ENCODE measurements around the gene TTLL11.
"Not testable (repeated sequence)": the region's sequence is repeated elsewhere in the genome, so short reads cannot be mapped to it uniquely, and the experiment has no call there.

The TTLL11 gene

DNA sequence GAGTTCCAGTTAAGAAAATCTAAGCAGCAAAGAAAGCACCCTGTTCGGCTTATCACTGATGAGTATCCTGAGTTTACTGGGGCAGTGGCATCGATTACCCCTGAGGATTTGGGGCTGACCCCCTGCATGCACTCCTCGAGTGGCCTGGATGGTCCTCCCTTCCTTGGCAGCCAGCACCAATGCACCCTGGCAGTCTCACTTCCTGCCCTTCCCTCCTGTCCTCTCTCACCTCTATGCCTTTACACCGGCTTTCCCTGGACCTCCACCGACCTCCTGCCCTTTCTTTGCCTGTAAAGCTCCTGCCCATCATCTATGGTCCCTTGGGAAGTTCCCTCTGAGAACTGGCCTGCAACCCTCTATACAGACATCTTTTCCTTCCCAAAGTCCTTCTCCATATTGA lies 97.1 kb downstream of the TTLL11 start:
- DNase-seq: no peak

DNA sequence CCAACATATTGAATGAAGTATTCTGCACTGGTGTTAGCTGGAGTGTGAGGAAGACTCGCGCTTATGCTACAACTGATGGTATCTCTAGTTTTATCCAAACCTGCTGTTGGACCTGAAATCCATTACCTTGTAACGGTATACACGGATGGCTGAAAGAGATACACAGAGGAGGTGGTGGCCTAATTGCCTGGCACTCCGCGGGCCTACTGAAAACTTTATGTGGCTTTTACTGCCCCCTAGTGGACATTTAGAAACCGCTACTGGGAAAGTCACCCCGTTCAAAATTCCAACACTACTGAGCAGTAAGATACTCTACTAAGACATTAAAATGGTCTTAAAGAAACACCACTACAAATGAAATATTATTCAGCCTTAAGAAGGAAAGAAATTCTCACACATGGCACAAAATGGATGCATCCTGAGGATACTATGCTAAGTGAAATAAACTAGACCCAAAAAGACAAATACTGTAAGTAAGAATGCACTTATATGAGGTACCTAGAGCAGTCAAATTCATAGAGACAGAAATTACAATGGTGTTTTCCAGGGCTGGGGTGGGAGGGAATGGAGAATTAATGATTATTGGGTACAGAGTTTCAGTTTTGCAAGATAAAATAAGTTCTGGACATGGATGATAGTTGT lies 100.4 kb downstream of the TTLL11 start:
- DNase-seq: no peak

DNA sequence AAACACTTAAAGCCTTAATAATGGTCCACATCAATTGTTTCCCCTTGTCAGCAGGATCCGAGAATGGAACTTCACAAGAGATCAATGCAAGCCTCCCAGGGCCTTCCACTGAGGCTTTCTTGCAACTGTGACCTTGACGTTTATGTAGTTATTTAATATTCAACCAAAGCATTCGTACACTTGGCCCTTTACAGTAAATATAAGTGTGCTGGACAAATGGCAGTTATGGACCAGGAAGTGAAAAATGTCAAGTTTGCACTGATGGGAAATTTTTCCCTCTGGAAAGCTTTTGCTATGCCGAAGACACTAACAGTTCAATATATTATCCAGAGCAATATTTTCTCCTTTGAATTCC lies 101.8 kb downstream of the TTLL11 start:
- DNase-seq: no peak

DNA sequence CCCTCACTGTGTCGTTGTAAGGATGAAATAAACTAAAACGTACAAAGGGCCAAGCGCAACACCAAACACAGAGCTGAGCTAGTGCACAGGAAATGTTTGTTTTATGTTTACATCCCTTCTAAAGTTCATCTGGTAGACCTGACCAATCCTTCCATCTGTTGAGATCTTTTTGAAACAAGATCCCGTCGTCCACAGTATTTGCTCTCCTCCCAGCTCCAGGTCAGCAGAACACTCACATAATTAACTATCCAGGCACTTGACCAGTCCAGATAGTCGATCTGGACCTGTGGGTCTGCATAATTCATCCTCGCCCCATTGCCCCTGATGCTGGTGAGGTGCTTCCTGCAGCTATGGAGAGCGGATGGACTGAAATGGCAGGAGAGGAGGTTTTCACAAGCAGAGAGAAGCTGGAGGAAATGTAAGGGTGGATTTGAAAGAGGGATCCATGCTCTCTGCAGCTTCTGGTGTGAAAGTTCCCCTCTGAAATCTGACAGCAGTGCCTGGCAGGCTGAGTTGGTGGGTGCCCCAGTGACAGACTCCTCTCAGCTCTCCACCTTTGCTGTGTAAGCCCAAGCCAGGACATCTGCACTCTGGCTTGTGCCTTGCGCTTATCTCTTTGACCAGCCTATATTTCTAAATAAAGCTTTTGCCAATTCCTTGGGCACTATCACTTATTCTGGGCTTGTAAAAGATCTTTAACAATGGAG lies 102.4 kb downstream of the TTLL11 start:
- DNase-seq: no peak

DNA sequence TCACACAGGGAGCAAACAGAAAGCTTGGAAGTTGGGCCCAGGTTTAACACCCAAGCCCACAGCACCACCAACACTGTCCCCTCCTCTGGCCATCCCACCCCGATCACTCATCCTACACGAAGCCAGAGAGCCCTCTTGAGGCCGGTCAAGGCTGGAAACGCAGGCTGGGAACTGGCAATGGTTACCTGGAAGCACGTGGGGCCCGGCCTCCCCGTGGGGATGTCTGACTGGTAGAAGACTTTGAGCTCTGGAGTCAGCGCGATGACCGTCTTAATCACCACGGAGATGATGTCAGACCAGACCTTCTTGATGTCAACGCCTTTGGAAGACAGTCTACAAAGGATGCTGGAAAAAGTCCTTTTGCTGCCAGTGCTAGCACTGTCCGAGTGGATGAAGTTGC lies 104.1 kb downstream of the TTLL11 start:
- no peak for DNase-seq

DNA sequence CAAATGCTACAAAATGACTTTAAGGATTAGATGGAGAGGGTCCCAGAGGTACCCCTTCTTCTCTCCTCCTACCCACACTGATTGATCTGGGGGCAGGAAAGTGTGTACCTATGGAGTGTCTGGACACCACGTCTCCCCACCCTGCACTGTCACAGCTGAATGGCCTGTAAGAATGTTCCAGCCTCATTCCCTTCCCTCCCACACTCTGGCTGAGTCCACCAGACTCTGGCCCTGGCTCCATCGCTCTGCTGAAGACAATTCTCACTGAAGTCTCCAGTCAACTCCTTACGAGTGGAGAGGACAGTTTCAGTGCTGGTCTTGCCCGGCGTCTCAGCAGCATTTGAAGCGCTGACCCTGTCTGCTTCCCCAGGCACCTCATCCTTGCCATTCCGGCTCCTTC lies 105.8 kb downstream of the TTLL11 start:
- no peak for DNase-seq

DNA sequence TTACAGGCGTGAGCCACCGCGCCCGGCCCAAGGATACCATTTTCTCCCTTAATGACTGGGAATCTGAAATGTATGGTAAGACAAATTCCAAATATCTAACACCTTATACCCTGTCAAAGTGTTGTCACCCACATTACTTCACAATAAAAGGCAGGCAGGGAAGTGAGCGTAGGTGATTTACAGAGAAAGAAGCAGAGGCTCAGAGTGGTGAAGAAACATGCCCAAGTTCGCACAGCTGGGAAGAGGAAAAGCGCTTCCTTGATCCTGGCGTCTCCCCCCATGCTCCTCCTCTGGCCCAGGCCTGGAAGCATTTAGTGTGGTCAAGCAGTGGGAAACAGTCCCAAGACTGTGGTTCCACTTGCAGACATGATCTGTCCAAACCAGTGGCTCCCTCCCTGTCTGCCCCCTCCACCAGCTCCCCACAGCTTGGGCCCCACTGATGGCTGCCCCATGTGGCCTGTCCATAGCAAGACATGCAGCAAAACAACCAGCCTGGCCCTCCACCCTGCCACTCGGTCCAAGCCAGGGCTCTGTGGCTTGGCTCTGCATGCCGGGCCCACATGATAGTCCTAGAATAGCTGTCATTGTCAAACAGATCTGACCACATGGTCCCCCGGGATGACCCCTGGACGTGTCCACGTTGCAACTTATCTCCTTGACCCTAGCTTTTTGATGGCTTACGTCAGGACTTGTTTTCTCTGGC lies 107.2 kb downstream of the TTLL11 start:
- DNase-seq: no peak

DNA sequence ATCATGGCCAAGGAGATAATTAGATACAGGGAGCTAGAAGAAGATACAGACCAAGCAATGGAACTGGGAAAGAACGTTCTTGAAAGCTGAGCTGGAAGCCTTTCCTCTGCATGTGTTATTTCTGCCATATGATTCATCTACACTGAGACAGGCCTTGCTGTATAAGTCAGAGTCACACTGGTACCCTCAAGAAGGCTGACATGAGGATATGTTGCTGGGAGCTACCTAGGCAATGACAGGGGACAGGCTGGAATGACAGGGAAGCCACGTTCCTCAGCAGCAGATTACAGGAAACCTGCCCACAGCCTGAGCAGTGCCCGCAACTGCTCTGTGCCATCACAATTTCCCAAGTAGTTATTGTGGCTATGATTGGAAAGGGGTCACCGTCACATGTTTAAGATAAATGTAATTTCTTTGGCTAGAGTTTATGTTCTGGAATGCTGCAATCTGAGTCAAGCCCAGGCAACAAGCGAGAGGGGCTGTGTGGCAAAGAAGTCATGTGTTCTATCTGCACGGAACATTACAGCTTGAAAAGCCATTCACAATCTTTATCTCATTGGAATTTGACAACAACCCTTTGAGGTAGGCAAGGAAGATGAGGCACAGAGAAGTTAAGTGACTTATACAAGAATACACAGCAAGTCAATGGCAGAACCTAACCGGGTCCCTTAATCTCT lies 108.2 kb downstream of the TTLL11 start:
- DNase-seq: no peak

DNA sequence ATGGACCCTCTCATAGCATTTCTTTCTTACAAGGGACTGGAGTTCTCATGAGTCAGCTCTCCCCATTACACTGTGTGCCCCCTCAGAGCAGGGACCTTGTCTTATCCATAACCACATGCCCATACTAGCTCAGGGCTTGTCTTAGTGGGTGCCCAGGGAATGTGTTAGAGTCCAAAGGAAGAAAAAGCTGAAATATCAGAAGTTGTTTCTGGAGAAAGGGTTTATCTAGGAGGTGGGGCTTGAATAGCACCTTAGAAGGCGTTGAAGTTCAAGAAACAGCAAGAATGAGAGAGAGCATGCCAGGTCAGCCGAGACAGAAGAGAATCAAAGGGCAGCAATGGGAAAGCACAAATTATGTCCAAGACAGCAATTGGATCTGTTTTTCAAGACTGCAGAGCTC lies 109.4 kb downstream of the TTLL11 start:
- no peak for DNase-seq

DNA sequence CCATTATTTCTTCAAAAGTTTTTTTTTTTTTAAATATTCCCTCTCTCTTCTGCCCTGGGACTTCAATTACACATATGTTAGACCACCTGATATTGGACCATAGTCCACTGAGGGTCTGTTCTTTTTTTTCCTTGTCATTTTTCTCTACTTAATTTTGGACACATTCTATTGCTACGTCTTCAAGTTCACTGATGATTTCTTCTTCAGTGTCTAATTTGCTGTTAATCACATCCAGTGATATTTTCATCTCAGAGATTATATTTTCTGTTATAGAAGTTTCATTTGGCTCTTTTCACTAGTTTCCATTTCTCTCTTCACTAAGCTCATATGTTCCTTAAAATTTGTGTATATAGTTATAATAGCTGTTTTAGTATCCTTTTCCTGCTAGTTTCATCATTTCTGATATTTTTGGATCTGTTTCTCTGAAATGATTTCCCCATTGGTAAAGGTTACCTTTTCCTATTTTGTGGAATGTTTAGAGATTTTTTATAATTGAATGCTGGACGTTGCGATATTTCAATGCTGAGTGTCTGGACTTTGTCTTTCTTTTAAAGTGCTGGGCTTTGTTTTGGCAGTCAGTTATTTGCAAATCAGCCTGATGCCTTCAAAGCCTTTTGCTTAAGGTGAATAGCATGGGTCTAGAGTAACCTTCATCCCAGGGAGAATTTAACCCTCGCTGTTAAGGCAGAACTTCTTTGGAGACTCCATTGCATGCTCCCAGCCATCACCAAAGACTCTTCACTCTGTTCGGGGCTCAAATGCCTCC lies 111.8 kb downstream of the TTLL11 start:
- no peak for DNase-seq

DNA sequence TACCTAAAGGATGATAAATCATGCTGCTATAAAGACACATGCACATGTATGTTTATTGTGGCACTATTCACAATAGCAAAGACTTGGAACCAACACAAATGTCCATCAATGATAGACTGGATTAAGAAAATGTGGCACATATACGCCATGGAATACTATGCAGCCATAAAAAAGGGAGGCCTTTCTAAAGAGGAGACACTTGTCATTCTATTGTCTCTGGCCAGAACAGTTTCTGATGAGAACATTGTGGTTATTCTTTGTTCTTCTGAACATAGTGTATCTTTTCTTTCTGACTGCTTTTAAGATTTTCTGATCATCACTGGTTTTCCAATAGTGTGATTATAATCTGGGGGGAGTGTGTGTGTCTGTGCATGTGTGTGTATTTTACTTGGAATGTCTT lies 112.4 kb downstream of the TTLL11 start:
- DNase-seq: not testable (repeated sequence)

DNA sequence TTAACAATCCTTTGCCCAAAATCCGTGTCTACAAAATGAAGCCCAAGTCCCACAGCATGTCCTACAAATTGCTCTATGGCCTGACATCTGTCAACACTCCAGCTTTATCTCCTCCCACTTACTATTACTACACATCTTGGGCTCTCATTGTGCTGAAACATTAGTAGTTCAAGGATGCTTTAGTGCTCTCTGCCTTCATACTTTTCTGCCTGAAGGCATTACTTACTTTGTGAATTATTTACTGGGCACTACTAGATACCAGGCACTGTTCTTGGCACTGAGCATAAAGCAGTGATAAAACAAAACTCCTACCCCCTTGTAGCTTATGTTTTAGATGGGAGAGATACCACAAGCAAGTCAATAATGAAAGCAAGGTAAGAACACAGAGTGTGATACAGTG lies 113.4 kb downstream of the TTLL11 start:
- no peak for DNase-seq

DNA sequence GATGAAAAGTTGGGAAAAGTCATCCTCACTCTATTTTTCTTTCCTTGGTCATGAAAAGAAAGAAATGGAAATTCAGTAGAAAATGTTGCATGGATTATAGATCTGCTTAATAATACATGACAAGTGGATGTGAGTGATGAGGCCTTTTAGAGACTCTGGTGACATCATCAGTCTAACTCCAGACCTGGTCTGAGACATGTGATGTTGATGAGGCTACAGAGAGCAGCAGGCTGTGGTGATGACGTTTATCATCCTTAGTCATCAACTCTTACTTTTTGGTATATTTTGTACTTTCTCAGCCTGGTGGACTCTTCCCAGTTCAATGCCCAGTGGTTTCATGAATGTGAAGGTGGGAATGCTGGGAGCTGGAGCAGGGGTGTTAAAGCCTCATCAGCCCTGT lies 116.4 kb downstream of the TTLL11 start:
- DNase-seq: no peak

DNA sequence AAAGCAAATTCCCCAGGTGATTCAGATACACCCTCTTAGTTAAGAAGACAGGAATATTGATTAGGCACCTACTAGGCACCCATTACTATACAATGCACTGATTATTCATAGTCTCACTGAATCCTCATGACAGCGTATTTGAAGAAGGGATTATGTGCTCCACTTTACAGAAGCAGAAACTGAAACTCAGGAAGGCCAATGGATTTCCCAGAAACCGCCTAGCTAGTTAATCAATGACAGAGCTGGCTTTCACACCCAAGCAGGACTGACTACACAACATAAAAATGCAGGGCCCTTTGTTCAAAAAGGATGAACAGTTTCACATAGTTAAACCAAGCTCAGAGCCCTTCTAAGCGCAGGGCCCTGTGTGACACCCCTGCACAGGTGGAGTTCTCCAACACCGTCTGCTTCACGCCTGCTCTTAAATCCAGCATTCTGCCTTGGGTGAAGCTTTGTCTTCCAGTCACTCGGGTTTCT lies 117.3 kb downstream of the TTLL11 start:
- DNase-seq: no peak

DNA sequence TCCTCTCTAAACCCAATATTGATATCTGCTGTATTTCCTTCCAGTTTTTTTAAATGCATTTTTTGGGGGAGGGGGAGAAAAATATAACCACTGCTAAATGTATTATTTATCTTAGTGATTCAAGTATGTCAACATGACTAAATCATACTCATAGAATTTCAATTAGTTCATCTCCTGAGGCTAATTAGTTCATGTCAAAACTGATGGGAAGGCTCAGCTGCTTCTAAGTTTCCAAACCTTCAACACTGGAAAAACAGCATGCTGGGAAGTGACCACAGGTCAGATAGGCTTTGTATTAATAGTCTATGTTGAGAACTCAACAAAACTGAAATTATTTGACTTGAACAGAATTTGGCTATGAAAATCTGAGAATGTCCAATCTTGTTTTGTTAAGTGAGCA lies 118.7 kb downstream of the TTLL11 start:
- no peak for DNase-seq

DNA sequence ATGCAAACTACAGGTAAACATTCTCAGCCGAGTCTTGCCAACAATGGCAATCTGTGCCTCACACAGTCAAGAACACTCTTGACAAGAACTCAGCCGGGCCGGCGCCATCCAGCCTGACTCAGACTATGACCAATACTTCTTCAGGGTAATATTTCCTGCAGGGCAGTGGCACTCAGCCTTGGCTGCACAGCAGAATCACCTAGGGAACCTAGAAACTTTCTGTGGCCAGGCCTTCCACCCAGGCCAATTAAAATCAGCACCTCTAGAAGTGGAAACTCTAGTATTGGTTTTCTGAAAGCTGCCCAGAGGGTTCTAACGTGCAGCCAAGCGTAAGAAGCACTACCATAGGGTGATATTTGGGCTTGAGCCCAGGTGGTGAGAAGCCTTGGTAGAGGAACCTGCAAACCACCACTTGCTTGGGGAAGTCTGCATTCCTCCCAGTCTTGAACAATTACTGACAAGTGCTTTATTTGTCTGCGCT lies 120.6 kb downstream of the TTLL11 start:
- no peak for DNase-seq

DNA sequence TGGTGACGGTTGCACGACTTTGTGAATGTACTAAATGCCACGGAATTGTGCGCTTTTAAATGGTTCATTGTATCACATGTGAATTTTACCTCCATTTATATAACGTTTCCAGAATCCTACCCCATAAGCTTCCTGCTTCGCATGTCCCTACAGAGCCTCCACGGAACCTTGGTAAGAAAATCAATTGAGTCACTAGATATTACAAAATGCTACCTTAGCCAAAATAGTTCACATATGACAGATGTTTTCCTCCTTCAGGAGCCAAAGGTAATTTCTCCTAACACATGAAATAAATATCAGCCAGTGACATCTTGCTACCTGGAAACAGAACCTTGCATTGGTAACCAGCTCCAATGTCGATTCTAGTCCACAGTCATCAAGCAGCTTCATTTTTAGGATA lies 125.1 kb downstream of the TTLL11 start:
- no peak for DNase-seq

DNA sequence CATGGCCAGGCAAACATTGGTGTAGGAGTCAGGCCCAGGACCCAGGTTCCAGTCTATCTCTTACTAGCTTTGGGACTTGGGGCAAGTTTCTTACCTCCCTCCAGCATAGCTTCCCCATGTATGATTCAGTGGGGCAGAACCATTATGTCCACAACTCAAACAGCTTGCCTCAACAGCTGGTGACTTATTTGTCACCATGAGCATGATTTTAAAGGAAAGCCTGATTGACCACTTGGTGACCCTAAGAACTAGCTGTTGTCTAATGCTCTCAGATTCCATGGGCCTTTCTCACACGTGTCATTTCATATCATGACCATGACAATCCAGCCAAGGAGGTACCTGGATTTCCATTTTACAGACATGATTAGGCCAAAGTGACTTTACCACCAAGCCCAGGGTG lies 126.4 kb downstream of the TTLL11 start:
- no peak for DNase-seq

DNA sequence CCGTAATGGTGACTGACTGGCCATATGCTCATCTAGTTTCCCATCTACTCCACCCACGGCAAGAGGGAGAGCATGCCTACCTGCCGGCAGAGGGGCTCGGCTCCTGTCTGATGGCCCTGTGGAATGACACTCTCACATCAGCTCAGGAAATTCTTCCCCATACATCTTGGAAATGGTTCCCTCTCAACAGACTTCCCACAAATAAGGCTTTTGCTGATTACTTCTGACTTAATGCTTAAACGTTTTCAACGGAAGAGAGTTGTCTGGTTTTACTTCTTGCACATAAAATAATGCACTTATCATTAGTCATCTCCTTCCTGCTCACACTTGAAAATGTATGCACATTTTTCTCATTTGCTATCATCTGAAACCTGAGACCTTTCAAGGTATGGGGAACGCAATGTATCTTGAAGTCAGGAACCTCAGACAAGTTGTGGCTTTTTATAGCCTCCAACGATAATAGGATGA lies 129.5 kb downstream of the TTLL11 start:
- no peak for DNase-seq

DNA sequence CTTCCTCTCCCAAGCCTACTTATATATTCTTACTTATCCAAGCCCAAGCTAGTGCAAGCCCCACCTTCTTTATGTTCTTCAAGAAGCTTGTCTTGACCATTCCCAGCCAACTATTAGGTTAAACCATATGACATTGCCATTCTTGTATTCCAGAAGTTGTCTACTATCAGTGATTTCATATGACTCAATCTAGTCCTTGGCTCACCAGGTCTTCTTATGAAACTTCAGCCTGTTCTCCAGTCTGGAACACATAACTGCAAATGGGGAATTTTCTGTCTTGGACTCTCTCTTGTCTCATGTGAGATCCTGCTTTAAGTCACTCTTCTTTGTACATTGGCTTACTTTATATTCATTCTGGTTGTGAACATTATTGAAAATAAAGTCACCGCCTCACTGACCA lies 130.7 kb downstream of the TTLL11 start:
- no peak for DNase-seq

DNA sequence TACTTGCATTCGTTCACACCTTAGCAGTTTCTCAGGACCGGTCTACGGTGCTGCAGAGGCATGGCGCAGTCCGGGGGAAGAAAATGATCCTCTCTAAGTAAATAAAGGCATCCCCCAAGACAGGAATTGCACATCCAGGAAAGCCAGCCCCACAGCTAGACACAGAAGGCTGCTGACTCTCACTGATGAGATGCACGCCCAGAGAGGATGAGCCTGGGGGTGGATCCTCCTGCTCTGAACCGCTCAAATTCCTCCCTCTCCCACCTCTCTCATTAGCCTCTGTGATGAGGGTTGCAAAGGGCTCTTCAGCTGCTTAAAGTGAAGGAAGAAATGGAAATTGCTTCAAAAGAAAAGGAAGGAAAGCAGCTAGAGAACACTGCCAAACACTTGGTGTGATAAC lies 132.4 kb downstream of the TTLL11 start:
- DNase-seq: no peak

DNA sequence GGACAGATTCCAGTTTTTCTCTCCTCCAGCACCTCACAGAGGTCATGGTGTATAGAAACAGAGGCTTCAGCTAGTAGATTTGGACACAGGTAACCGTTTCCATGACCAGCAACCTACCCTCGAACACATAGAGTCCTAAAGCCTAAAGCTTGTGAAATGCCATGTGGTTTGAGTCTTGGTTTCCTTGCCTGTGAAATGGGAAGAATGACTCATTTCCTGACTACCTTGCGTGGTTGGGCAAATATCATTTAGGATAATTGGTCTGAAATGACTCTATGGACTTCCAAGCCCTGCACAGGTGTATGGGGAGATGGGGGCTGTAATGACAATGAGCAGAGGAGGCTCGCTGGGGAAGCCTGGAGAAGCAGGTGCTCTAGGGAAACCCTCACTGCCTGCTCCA lies 134.6 kb downstream of the TTLL11 start:
- no peak for DNase-seq

DNA sequence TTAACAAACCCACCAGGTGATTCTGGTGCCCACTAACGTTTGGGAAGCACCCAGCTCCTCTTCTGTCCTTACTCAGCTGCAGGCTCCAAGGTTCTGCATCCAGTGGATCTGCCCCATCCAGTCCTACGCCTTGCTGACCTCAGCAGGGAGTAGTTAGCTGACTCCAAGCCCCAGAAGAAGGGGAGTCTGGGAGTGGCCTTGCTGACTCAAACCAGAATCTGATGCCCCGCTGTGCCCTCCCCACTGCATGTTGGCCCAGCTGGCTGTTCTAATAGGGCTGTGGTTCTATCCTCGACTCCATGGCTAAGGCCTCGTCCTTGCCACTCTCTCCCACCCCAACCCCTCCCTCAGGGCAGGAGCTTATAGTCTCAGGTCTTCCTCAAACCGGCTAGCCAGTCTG lies 136.3 kb downstream of the TTLL11 start:
- DNase-seq: no peak

All from activated gamma-delta T cell (primary cell).